NB4 (cell line): ENCODE data around the gene C1orf122.
A peak's percentile ranks its signal among the peaks of the same experiment; 100 is the strongest.

Experiments
- DNase-seq: peaks from one replicate; pipeline ENCODE4 v3.0.0; 2010; ENCODE audit warnings: low read depth
- H3K4me3 ChIP-seq: one replicate; pipeline ENCODE4 v1.5.1; 2011; ENCODE audit warnings: mild to moderate bottlenecking, low read depth, low read length, moderate library complexity
- MYC ChIP-seq: IDR thresholded peaks from 2 replicates; pipeline ENCODE4 v1.6.1; 2011; ENCODE audit warnings: low read depth, low read length
- POLR2A ChIP-seq: IDR thresholded peaks from 2 replicates; pipeline ENCODE4 v1.6.1; 2011; ENCODE audit warnings: mild to moderate bottlenecking; ENCODE audit not compliant: insufficient read length; ENCODE audit errors: extremely low read depth
- TF ChIP-seq, protein P1 (sequence below): IDR thresholded peaks from one replicate; pipeline ENCODE4 v1.5.1; 2012; ENCODE audit warnings: low read depth, low read length
- TF ChIP-seq, protein P2 (sequence below): IDR thresholded peaks from 2 replicates; pipeline ENCODE4 v1.6.1; 2011; ENCODE audit warnings: low read depth, low read length

C1orf122 gene

DNA sequence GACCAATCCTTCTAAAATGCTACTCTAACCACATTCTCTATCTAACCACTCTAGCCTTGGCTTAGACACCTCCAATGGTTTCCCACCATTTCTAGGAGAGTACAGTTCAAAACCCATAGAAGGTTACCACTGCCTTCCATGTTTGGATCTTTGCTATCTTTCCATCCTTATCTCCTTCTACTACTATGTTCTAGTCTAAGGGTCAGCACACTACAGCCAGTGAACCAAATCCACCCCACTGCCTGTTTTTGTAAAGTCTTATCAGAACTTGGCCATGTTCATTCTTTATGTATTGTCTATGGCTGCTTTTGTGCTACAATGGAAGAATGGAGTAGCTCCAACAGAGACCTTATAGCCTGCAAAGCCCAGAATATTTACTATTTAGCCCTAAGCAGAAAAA, 45.6 kb downstream of the C1orf122 start:
- no peak for DNase-seq
- TF ChIP-seq MYC: no peak
- TF ChIP-seq, protein P1, sequence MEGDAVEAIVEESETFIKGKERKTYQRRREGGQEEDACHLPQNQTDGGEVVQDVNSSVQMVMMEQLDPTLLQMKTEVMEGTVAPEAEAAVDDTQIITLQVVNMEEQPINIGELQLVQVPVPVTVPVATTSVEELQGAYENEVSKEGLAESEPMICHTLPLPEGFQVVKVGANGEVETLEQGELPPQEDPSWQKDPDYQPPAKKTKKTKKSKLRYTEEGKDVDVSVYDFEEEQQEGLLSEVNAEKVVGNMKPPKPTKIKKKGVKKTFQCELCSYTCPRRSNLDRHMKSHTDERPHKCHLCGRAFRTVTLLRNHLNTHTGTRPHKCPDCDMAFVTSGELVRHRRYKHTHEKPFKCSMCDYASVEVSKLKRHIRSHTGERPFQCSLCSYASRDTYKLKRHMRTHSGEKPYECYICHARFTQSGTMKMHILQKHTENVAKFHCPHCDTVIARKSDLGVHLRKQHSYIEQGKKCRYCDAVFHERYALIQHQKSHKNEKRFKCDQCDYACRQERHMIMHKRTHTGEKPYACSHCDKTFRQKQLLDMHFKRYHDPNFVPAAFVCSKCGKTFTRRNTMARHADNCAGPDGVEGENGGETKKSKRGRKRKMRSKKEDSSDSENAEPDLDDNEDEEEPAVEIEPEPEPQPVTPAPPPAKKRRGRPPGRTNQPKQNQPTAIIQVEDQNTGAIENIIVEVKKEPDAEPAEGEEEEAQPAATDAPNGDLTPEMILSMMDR: no peak
- TF ChIP-seq, protein P2, sequence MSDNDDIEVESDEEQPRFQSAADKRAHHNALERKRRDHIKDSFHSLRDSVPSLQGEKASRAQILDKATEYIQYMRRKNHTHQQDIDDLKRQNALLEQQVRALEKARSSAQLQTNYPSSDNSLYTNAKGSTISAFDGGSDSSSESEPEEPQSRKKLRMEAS: no peak
- H3K4me3 ChIP-seq: peak overlapping the region; percentile 19

DNA sequence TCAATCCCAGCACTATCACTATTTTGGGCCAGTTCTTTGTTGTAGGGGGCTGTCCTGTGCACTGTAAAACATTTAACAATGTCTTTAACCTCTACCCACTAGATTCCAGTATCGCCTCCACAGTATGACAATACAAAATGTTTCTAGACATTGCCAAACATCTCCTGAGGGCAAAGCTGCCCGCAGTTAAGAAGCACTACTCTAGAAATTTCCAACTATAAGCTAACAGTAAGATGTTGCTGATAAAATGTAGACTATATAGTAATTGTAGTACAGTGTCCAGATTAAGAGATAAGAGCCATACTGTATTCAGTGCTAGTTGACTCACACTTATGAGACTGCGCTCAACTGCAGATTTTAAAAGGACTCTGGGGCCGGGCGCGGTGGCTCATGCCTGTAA, 46.8 kb downstream of the C1orf122 start:
- no peak for DNase-seq
- TF ChIP-seq POLR2A (no peak), MYC (no peak)
- TF ChIP-seq, protein P2: no peak
- TF ChIP-seq, protein P1: no peak
- no peak overlapping the region for H3K4me3 ChIP-seq
